ENCODE measurements around the gene GBA3. TPM values are rescaled to one million over a fixed set of nuclear protein-coding genes. Genes with fewer than 3 reads are reported as not detected.

Gene GBA3
- total RNA-seq, 4 donors from 2014 or later, result 0.33 to 0.89 (median 0.77) TPM

- Histone ChIP-seq H3K9me3 (no peaks in the 10 kb centered on the region), H3K4me1 (no peaks in the 10 kb centered on the region), H3K27me3 (no peaks in the 10 kb centered on the region), H3K36me3 (no peaks in the 10 kb centered on the region), H3K4me3 (replicated peaks in 1 of 3) (no peak overlapping the region), H3K27ac (no peak overlapping the region)
- intact Hi-C loops (cut with DNase I), result no loop called here
- no peak for DNase-seq
- 81 to 87% methylated on average over 5 of the region's 5 CpGs for WGBS, 2 donors
- TF ChIP-seq CTCF (IDR thresholded peaks at IDR 0.05), result no peak
- no peak for TF ChIP-seq POLR2A (IDR thresholded peaks at IDR 0.05)
These were observed 102.0 kb downstream of the GBA3 start for GRCh38 chr4:22794732-22795131.

GRCh38 chr4:22801391-22801790, 108.7 kb downstream of the GBA3 start:
- no peaks in the 10 kb centered on the region for H3K27me3 ChIP-seq
- no peak overlapping the region for H3K4me3 ChIP-seq (replicated peaks in 1 of 3)
- H3K27ac ChIP-seq, result no peak overlapping the region
- H3K9me3 ChIP-seq, result no peaks in the 10 kb centered on the region
- intact Hi-C loops (cut with DNase I), result no loop called here
- no peak for TF ChIP-seq CTCF (IDR thresholded peaks at IDR 0.05)
- no peak for TF ChIP-seq POLR2A (IDR thresholded peaks at IDR 0.05)
- H3K4me1 ChIP-seq, result no peaks in the 10 kb centered on the region
- DNase-seq, result no peak
- H3K36me3 ChIP-seq, result no peaks in the 10 kb centered on the region

- no peak overlapping the region for H3K4me3 ChIP-seq (replicated peaks in 1 of 3)
- no peak overlapping the region for H3K27ac ChIP-seq
- DNase-seq, result no peak
- H3K36me3 ChIP-seq, result no peaks in the 10 kb centered on the region
- no peaks in the 10 kb centered on the region for H3K9me3 ChIP-seq
- no peaks in the 10 kb centered on the region for H3K4me1 ChIP-seq
- intact Hi-C loops (cut with DNase I), result no loop called here
- 78 to 81% methylated on average over 4 of the region's 4 CpGs for WGBS, 2 donors
- TF ChIP-seq CTCF (IDR thresholded peaks at IDR 0.05), result no peak
- no peak for TF ChIP-seq POLR2A (IDR thresholded peaks at IDR 0.05)
- no peaks in the 10 kb centered on the region for H3K27me3 ChIP-seq
These were observed 110.1 kb downstream of the GBA3 start for GRCh38 chr4:22802876-22803275.

GRCh38 chr4:22803512-22803911, 110.8 kb downstream of the GBA3 start:
- intact Hi-C loops (cut with DNase I), result no loop called here
- no peaks in the 10 kb centered on the region for H3K4me1 ChIP-seq
- H3K9me3 ChIP-seq, result no peaks in the 10 kb centered on the region
- no peaks in the 10 kb centered on the region for H3K36me3 ChIP-seq
- no peak overlapping the region for H3K27ac ChIP-seq
- no peak overlapping the region for H3K4me3 ChIP-seq (replicated peaks in 1 of 3)
- H3K27me3 ChIP-seq, result no peaks in the 10 kb centered on the region
- TF ChIP-seq POLR2A (IDR thresholded peaks at IDR 0.05) (no peak), CTCF (IDR thresholded peaks at IDR 0.05) (no peak)
- WGBS, 2 donors, result 79 to 89% methylated on average over 3 of the region's 3 CpGs
- DNase-seq, result no peak

- TF ChIP-seq POLR2A (IDR thresholded peaks at IDR 0.05) (no peak), CTCF (IDR thresholded peaks at IDR 0.05) (no peak)
- Histone ChIP-seq H3K27ac (no peak overlapping the region), H3K4me1 (no peaks in the 10 kb centered on the region), H3K36me3 (no peaks in the 10 kb centered on the region), H3K9me3 (no peaks in the 10 kb centered on the region), H3K4me3 (replicated peaks in 1 of 3) (no peak overlapping the region), H3K27me3 (no peaks in the 10 kb centered on the region)
- 65 to 66% methylated on average over 2 of the region's 2 CpGs for WGBS, 2 donors
- no peak for DNase-seq
- intact Hi-C loops (cut with DNase I), result no loop called here
These were observed 122.2 kb downstream of the GBA3 start for GRCh38 chr4:22814906-22815305.

All from thyroid gland (tissue), 4 donors.